GM23248 (cell line): ENCODE data around the gene PTX4.

Experiments used
- EZH2 ChIP-seq: fragments of 200-600 bp; sonication (generic); IDR thresholded peaks from 2 replicates; pipeline ENCODE4 v1.6.1; 2018; ENCODE audit warnings: antibody characterized with exemption, mild to moderate bottlenecking; ENCODE audit not compliant: insufficient read depth, poor library complexity, severe bottlenecking
- EZH2phosphoT487 ChIP-seq: fragments of 200-600 bp; sonication (generic); IDR thresholded peaks from 2 replicates; pipeline ENCODE4 v1.6.1; 2018; ENCODE audit warnings: antibody characterized with exemption, moderate library complexity, mild to moderate bottlenecking, low read depth; ENCODE audit not compliant: insufficient read depth

GRCh38 chr16:1532081-1532760, 43.5 kb upstream of the PTX4 start:
- no peak for TF ChIP-seq EZH2
- no peak for TF ChIP-seq EZH2phosphoT487
